MM.1S (cell line): ENCODE data around the gene ADGRL3.

Source experiments
- DNase-seq: peaks from one replicate; pipeline ENCODE4 v3.0.0-alpha.2; 2015
- H2AFZ ChIP-seq: fragments of 300-600 bp; sonication (generic); 2 replicates; pipeline ENCODE4 v1.6.0; 2016; ENCODE audit warnings: antibody characterized with exemption, low read length
- H3F3A ChIP-seq: fragments of 300-600 bp; sonication (generic); 2 replicates; pipeline ENCODE4 v1.6.1; 2016; ENCODE audit warnings: mild to moderate bottlenecking, antibody characterized with exemption, low read length, moderate library complexity, mixed read lengths; ENCODE audit not compliant: insufficient read depth
- H3K27ac ChIP-seq: fragments of 300-600 bp; sonication (generic); 2 replicates; pipeline ENCODE4 v1.5.1; 2016; ENCODE audit warnings: mild to moderate bottlenecking, low read length
- H3K27me3 ChIP-seq: fragments of 300-600 bp; sonication (generic); replicated peaks from 2 replicates; pipeline ENCODE4 v1.6.0; 2016; ENCODE audit warnings: low read length; ENCODE audit not compliant: insufficient read depth
- H3K36me3 ChIP-seq: fragments of 300-600 bp; sonication (generic); replicated peaks from 2 replicates; pipeline ENCODE4 v1.6.1; 2016; ENCODE audit warnings: mild to moderate bottlenecking, low read length, mixed read lengths; ENCODE audit not compliant: insufficient read depth
- H3K4me1 ChIP-seq: fragments of 300-600 bp; sonication (generic); 2 replicates; pipeline ENCODE4 v1.6.1; 2016; ENCODE audit warnings: low read length, mixed read lengths
- H3K4me2 ChIP-seq: fragments of 300-600 bp; sonication (generic); 2 replicates; pipeline ENCODE4 v1.6.0; 2016; ENCODE audit warnings: low read depth, low read length
- H3K4me3 ChIP-seq: fragments of 300-600 bp; sonication (generic); 2 replicates; pipeline ENCODE4 v1.5.1; 2016; ENCODE audit warnings: low read length, mixed read lengths
- H3K79me2 ChIP-seq: fragments of 300-600 bp; sonication (generic); 2 replicates; pipeline ENCODE4 v1.6.1; 2016; ENCODE audit warnings: mixed run types, low read length, mixed read lengths
- H3K9ac ChIP-seq: fragments of 300-600 bp; sonication (generic); 2 replicates; pipeline ENCODE4 v1.6.1; 2016; ENCODE audit warnings: low read length, mixed read lengths
- H3K9me2 ChIP-seq: fragments of 300-600 bp; sonication (generic); replicated peaks from 2 replicates; pipeline ENCODE4 v1.6.1; 2016; ENCODE audit warnings: mild to moderate bottlenecking, low read length, mixed read lengths; ENCODE audit not compliant: insufficient read depth
- H3K9me3 ChIP-seq: fragments of 300-600 bp; sonication (generic); replicated peaks from 2 replicates; pipeline ENCODE4 v1.6.1; 2016; ENCODE audit warnings: mild to moderate bottlenecking, low read length, mixed read lengths; ENCODE audit not compliant: insufficient read depth
- H4K20me1 ChIP-seq: fragments of 300-600 bp; sonication (generic); 2 replicates; pipeline ENCODE4 v1.6.1; 2016; ENCODE audit warnings: mild to moderate bottlenecking, low read length, moderate library complexity, mixed read lengths; ENCODE audit not compliant: insufficient read depth
- CTCF ChIP-seq: fragments of 300-600 bp; sonication (generic); IDR thresholded peaks from 2 replicates; pipeline ENCODE4 v1.5.1; 2016; ENCODE audit warnings: antibody characterized with exemption, low read length, mixed read lengths
- EZH2 ChIP-seq: fragments of 300-600 bp; sonication (generic); optimal IDR thresholded peaks from 2 replicates; pipeline ENCODE3; 2017; ENCODE audit warnings: low read depth, mild to moderate bottlenecking, antibody characterized with exemption, low read length, mixed read lengths
- EZH2phosphoT487 ChIP-seq: fragments of 300-600 bp; sonication (generic); IDR thresholded peaks from 2 replicates; pipeline ENCODE4 v1.6.1; 2018; ENCODE audit warnings: antibody characterized with exemption, low read length

Gene ADGRL3

GRCh38 chr4:61277785-61278760, 77.9 kb downstream of the ADGRL3 start:
- Histone ChIP-seq H3K27me3 (no peaks in the 10 kb centered on the region), H3F3A (no peaks in the 10 kb centered on the region), H3K9me2 (no peaks in the 10 kb centered on the region), H3K36me3 (no peaks in the 10 kb centered on the region), H3K79me2 (no peaks in the 10 kb centered on the region), H3K27ac (no peak overlapping the region), H4K20me1 (no peaks in the 10 kb centered on the region), H3K9ac (no peak overlapping the region), H2AFZ (no peak overlapping the region), H3K9me3 (no peaks in the 10 kb centered on the region), H3K4me3 (no peak overlapping the region), H3K4me1 (no peaks in the 10 kb centered on the region), H3K4me2 (no peak overlapping the region)
- TF ChIP-seq EZH2phosphoT487 (no peak), CTCF (no peak), EZH2 (no peak)
- DNase-seq = no peak

GRCh38 chr4:61292322-61292721, 92.2 kb downstream of the ADGRL3 start:
- H3K4me3 ChIP-seq = no peak overlapping the region
- no peaks in the 10 kb centered on the region for H3K79me2 ChIP-seq
- H3K27ac ChIP-seq = no peak overlapping the region
- H3K4me1 ChIP-seq = no peaks in the 10 kb centered on the region
- no peaks in the 10 kb centered on the region for H3K27me3 ChIP-seq
- no peaks in the 10 kb centered on the region for H3F3A ChIP-seq
- H3K36me3 ChIP-seq = no peaks in the 10 kb centered on the region
- H3K9me3 ChIP-seq = no peaks in the 10 kb centered on the region
- no peaks in the 10 kb centered on the region for H3K9me2 ChIP-seq
- TF ChIP-seq EZH2 (no peak), EZH2phosphoT487 (no peak), CTCF (no peak)
- no peak for DNase-seq
- H3K9ac ChIP-seq = no peak overlapping the region
- H3K4me2 ChIP-seq = no peak overlapping the region
- H2AFZ ChIP-seq = no peak overlapping the region
- no peaks in the 10 kb centered on the region for H4K20me1 ChIP-seq

- Histone ChIP-seq H3K79me2 (no peaks in the 10 kb centered on the region), H3K4me1 (no peaks in the 10 kb centered on the region), H3K9me2 (no peaks in the 10 kb centered on the region), H3K9me3 (no peaks in the 10 kb centered on the region), H3K4me3 (no peak overlapping the region), H3K9ac (no peak overlapping the region), H4K20me1 (no peaks in the 10 kb centered on the region), H3K27ac (no peak overlapping the region), H3F3A (no peaks in the 10 kb centered on the region), H2AFZ (no peak overlapping the region), H3K36me3 (no peaks in the 10 kb centered on the region), H3K27me3 (no peaks in the 10 kb centered on the region), H3K4me2 (no peak overlapping the region)
- no peak for TF ChIP-seq EZH2
- DNase-seq = no peak
Measured at GRCh38 chr4:61293707-61294400, 93.7 kb downstream of the ADGRL3 start.
